Trophoblast cell (in vitro differentiated cells and primary cell): ENCODE results near the gene GDF11.
A peak's percentile ranks its signal among the peaks of the same experiment; 100 is the strongest.

Experiments
- DNase-seq, 2 donors: peaks; one replicate each; pipeline ENCODE4 v3.0.0-alpha.2; 2016
- H2AFZ ChIP-seq: 2 replicates; pipeline ENCODE4 v1.6.1; 2013; ENCODE audit warnings: low read length, moderate library complexity, mild to moderate bottlenecking; ENCODE audit not compliant: insufficient read depth, poor library complexity
- H2AK5ac ChIP-seq: 2 replicates; pipeline ENCODE4 v1.6.1; 2013; ENCODE audit warnings: mild to moderate bottlenecking, low read length
- H2BK120ac ChIP-seq: 2 replicates; pipeline ENCODE4 v1.6.1; 2013; ENCODE audit warnings: low read length, mild to moderate bottlenecking, moderate library complexity; ENCODE audit not compliant: insufficient read depth, poor library complexity
- H2BK12ac ChIP-seq: 2 replicates; pipeline ENCODE4 v1.6.1; 2013; ENCODE audit warnings: mild to moderate bottlenecking, low read length, moderate library complexity
- H2BK5ac ChIP-seq: 2 replicates; pipeline ENCODE4 v1.6.1; 2013; ENCODE audit warnings: low read length, low read depth, moderate library complexity, mild to moderate bottlenecking; ENCODE audit not compliant: poor library complexity
- H3K14ac ChIP-seq: 2 replicates; pipeline ENCODE4 v1.6.1; 2013; ENCODE audit warnings: mild to moderate bottlenecking, low read length
- H3K18ac ChIP-seq: 2 replicates; pipeline ENCODE4 v1.6.1; 2013; ENCODE audit warnings: mild to moderate bottlenecking, low read length
- H3K23ac ChIP-seq: 2 replicates; pipeline ENCODE4 v1.6.1; 2013; ENCODE audit warnings: low read length
- H3K27ac ChIP-seq: 2 replicates; pipeline ENCODE4 v1.5.1; 2013; ENCODE audit warnings: low read depth, mild to moderate bottlenecking, inconsistent platforms, low read length, moderate library complexity
- H3K27me3 ChIP-seq: 2 replicates; pipeline ENCODE4 v1.6.1; 2013; ENCODE audit warnings: inconsistent platforms, mild to moderate bottlenecking, low read length, moderate library complexity; ENCODE audit not compliant: insufficient read depth
- H3K36me3 ChIP-seq, 2 experiments: 1 replicate in 1 of 2; 2 replicates in 1 of 2; pipeline ENCODE4 v1.6.1; 2013; ENCODE audit warnings: low read length in 2 of 2, mild to moderate bottlenecking in 2 of 2, moderate library complexity in 1 of 2; ENCODE audit not compliant: insufficient read depth in 2 of 2, control insufficient read depth in 1 of 2
- H3K4ac ChIP-seq: 2 replicates; pipeline ENCODE4 v1.6.1; 2013; ENCODE audit warnings: low read depth, mild to moderate bottlenecking, low read length, moderate library complexity
- H3K4me1 ChIP-seq, 2 experiments: 1 replicate in 1 of 2; 2 replicates in 1 of 2; pipeline ENCODE4 v1.6.1; 2013; ENCODE audit warnings: low read length in 2 of 2, mild to moderate bottlenecking in 2 of 2, moderate library complexity in 1 of 2; ENCODE audit not compliant: insufficient read depth in 2 of 2, control insufficient read depth in 1 of 2
- H3K4me2 ChIP-seq: 2 replicates; pipeline ENCODE4 v1.6.1; 2013; ENCODE audit warnings: inconsistent platforms, mild to moderate bottlenecking, low read length, moderate library complexity
- H3K4me3 ChIP-seq: 2 replicates; pipeline ENCODE4 v1.5.1; 2013; ENCODE audit warnings: mild to moderate bottlenecking, low read depth, low read length, inconsistent platforms
- H3K79me1 ChIP-seq: one replicate; pipeline ENCODE4 v1.6.1; 2013; ENCODE audit warnings: low read length
- H3K79me2 ChIP-seq: 2 replicates; pipeline ENCODE4 v1.6.1; 2013; ENCODE audit warnings: low read length, mild to moderate bottlenecking; ENCODE audit not compliant: control insufficient read depth, insufficient read depth, poor library complexity
- H3K9ac ChIP-seq: 2 replicates; pipeline ENCODE4 v1.6.1; 2013; ENCODE audit warnings: mild to moderate bottlenecking, low read length
- H3K9me3 ChIP-seq: 2 replicates; pipeline ENCODE4 v1.6.1; 2013; ENCODE audit warnings: low read depth, mild to moderate bottlenecking, control low read depth, inconsistent platforms, low read length; ENCODE audit not compliant: insufficient read depth
- H4K12ac ChIP-seq: 2 replicates; pipeline ENCODE4 v1.6.1; 2013; ENCODE audit warnings: low read depth, mild to moderate bottlenecking, low read length, moderate library complexity
- H4K8ac ChIP-seq: 2 replicates; pipeline ENCODE4 v1.6.1; 2013; ENCODE audit warnings: low read depth, mild to moderate bottlenecking, low read length, moderate library complexity
- H4K91ac ChIP-seq: one replicate; pipeline ENCODE4 v1.6.1; 2013; ENCODE audit warnings: low read depth, mild to moderate bottlenecking, low read length, moderate library complexity
- WGBS: extraction: QIAGEN DNeasy Blood & Tissue Kit; methylation state at CpG from one replicate; pipeline ENCODE4 v1.1.7; 2013; ENCODE audit warnings: missing lambda C conversion rate; ENCODE audit not compliant: insufficient read length, insufficient coverage; ENCODE audit errors: extremely low coverage; 5-methylcytosine and 5-hydroxymethylcytosine counted together

Gene GDF11

DNA sequence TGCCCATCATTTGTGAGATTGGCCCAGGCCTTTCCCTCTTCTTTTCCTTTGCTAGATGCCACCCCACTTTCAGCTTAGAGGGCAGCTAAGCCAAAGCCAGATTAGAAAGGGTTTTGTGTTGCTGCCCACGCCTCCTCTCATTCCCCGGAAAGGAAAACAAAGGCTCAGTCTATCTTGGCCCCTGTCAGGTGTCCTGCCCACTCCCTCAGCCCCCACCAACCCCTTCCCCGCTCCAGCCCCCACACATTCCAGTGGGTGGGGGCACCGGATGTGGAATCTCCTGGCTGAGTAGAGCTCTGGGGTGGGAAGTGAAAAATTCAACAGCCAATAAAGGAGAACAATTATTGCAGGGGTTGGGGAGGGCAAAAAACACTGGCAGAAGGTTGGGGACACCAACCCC lies 24.9 kb upstream of the GDF11 start:
- H3K4me3 ChIP-seq, result no peak overlapping the region
- H3K79me1 ChIP-seq, result peaks cover 8% of the 10 kb centered on the region
- H2BK12ac ChIP-seq, result peak overlapping the region; percentile 16
- H3K9ac ChIP-seq, result no peak overlapping the region
- peaks cover 3 to 4% of the 10 kb centered on the region in 2 experiments for H3K36me3 ChIP-seq
- no peaks in the 10 kb centered on the region for H3K79me2 ChIP-seq
- H3K4me1 ChIP-seq, result peaks cover 16 to 20% of the 10 kb centered on the region in 2 experiments
- H2BK120ac ChIP-seq, result no peak overlapping the region
- H3K9me3 ChIP-seq, result peaks cover 2% of the 10 kb centered on the region
- H3K27ac ChIP-seq, result no peak overlapping the region
- H3K18ac ChIP-seq, result no peak overlapping the region
- WGBS, result no CpG with 5 or more reads among the region's 4 CpGs
- H3K4me2 ChIP-seq, result peak overlapping the region; percentile 8
- H4K12ac ChIP-seq, result no peak overlapping the region
- no peak for DNase-seq
- H3K14ac ChIP-seq, result peak overlapping the region; percentile 26
- H4K8ac ChIP-seq, result peak overlapping the region; percentile 43
- no peak overlapping the region for H2AFZ ChIP-seq
- H2BK5ac ChIP-seq, result peak overlapping the region; percentile 56
- H3K27me3 ChIP-seq, result no peaks in the 10 kb centered on the region
- H4K91ac ChIP-seq, result no peak overlapping the region
- H2AK5ac ChIP-seq, result peak overlapping the region; percentile 57
- H3K4ac ChIP-seq, result no peak overlapping the region
- no peak overlapping the region for H3K23ac ChIP-seq

- Histone ChIP-seq H3K4me3 (no peak overlapping the region), H3K27me3 (no peaks in the 10 kb centered on the region), H2BK120ac (no peak overlapping the region), H2BK12ac (peak overlapping the region; percentile 16), H3K23ac (no peak overlapping the region), H2BK5ac (no peak overlapping the region), H3K9me3 (peaks cover 2% of the 10 kb centered on the region), H4K91ac (no peak overlapping the region), H2AK5ac (no peak overlapping the region), H3K9ac (no peak overlapping the region), H2AFZ (no peak overlapping the region), H3K79me2 (no peaks in the 10 kb centered on the region), H3K27ac (no peak overlapping the region), H3K14ac (no peak overlapping the region), H4K8ac (no peak overlapping the region), H3K79me1 (peaks cover 8% of the 10 kb centered on the region), H3K18ac (peak overlapping the region; percentile 18), H3K4me1 (peaks cover 16 to 20% of the 10 kb centered on the region in 2 experiments), H3K36me3 (peaks cover 6 to 8% of the 10 kb centered on the region in 2 experiments), H3K4ac (no peak overlapping the region), H4K12ac (no peak overlapping the region), H3K4me2 (no peak overlapping the region)
- no peak for DNase-seq
- WGBS, result no CpG with 5 or more reads among the region's 4 CpGs
Measured at GRCh38 chr12:55718624-55719275, 24.2 kb upstream of the GDF11 start.

GRCh38 chr12:55719371-55719770 lies 23.6 kb upstream of the GDF11 start:
- Histone ChIP-seq H3K4me1 (peaks cover 16 to 20% of the 10 kb centered on the region in 2 experiments), H3K9ac (no peak overlapping the region), H3K27ac (no peak overlapping the region), H3K79me1 (peaks cover 8% of the 10 kb centered on the region), H3K18ac (no peak overlapping the region), H3K14ac (no peak overlapping the region), H4K91ac (no peak overlapping the region), H2BK12ac (no peak overlapping the region), H2AFZ (no peak overlapping the region), H3K36me3 (peaks cover 12 to 14% of the 10 kb centered on the region in 2 experiments), H3K4me2 (no peak overlapping the region), H3K79me2 (no peaks in the 10 kb centered on the region), H3K9me3 (peaks cover 2% of the 10 kb centered on the region), H3K4me3 (no peak overlapping the region), H2BK120ac (no peak overlapping the region), H3K27me3 (no peaks in the 10 kb centered on the region), H4K8ac (no peak overlapping the region), H3K23ac (no peak overlapping the region), H4K12ac (no peak overlapping the region), H2AK5ac (no peak overlapping the region), H3K4ac (no peak overlapping the region), H2BK5ac (no peak overlapping the region)
- WGBS, result no CpG with 5 or more reads among the region's 7 CpGs
- DNase-seq, result no peak

DNA sequence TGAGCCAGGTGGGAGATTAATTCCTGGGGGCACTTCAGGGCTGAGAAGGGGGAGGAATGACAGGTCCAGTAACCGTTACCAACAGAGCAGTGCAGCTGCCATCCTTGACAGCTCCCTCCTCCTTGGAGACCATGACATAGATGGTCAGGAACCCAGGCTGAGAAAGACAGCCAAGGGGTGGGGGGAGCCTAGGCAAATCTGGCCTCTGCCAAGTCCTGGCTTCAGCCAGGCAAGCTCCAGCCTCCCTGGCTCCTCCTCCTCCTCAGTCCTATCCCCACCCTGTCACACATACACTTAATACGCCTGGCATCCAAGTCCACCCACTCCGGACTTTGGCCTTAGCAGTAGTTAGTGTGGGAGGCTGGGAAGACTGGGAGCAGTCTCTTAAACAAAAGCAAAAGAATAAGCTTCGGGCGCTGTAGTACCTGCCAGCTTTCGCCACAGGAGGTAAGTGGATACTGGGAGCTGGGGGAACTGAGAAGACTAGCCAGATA lies 22.8 kb upstream of the GDF11 start, which contains the start of gene RDH5:
TSS of gene RDH5 (plus strand) at position 323 of the 494 bp plus-strand sequence. CDS start 792 bp downstream, outside the sequence.
- Histone ChIP-seq H2BK12ac (no peak within 1 kb of the TSS), H3K79me2 (no peaks in the 10 kb centered on the region), H4K12ac (no peak within 1 kb of the TSS), H3K4me3 (no peak within 1 kb of the TSS), H3K18ac (no peak within 1 kb of the TSS), H4K8ac (no peak within 1 kb of the TSS), H3K9ac (no peak within 1 kb of the TSS), H3K9me3 (peaks cover 2% of the 10 kb centered on the region), H3K4me1 (peaks cover 16 to 20% of the 10 kb centered on the region in 2 experiments), H2BK120ac (no peak within 1 kb of the TSS), H3K4me2 (no peak within 1 kb of the TSS), H3K36me3 (peaks cover 20 to 21% of the 10 kb centered on the region in 2 experiments), H2AK5ac (no peak within 1 kb of the TSS), H3K27me3 (no peaks in the 10 kb centered on the region), H3K27ac (no peak within 1 kb of the TSS), H2AFZ (no peak within 1 kb of the TSS), H3K79me1 (peaks cover 8% of the 10 kb centered on the region), H3K14ac (no peak within 1 kb of the TSS), H3K4ac (no peak within 1 kb of the TSS), H4K91ac (no peak within 1 kb of the TSS), H3K23ac (no peak within 1 kb of the TSS), H2BK5ac (no peak within 1 kb of the TSS)
- no CpG with 5 or more reads among the region's 6 CpGs for WGBS
- DNase-seq, result no peak
